T-cell (primary cell): ENCODE data around the gene GOLGA6L10. TPM values are rescaled to one million over a fixed set of nuclear protein-coding genes. Genes with fewer than 3 reads are reported as not detected.
"Not testable (repeated sequence)": the region's sequence is repeated elsewhere in the genome, so short reads cannot be mapped to it uniquely, and the experiment has no call there.

Experiments used
- ATAC-seq, 4 experiments: fragments of 200-7000 bp in 3 of 4; fragments of 150-1000 bp in 1 of 4; cut with Tn5 transposase; replicated peaks in 1 of 4; 1 replicate in 3 of 4; 2 replicates in 1 of 4; pipeline ENCODE4 v1.10.0; 2021; ENCODE audit warnings: moderate library complexity in 3 of 4, mild to moderate bottlenecking in 2 of 4, moderate number of reproducible peaks in 1 of 4
- CTCF ChIA-PET, 2 donors: fragments of 300-600 bp; sonication (Branson Sonifier 250); formaldehyde crosslinking; loops; one replicate each; lab custom pipeline; 2022; ENCODE audit warnings: antibody characterized with exemption in 2 of 2; lab: Charles Lee
- POLR2A ChIA-PET, 2 donors: fragments of 300-600 bp; sonication (Branson Sonifier 250); formaldehyde crosslinking; loops; one replicate each; lab custom pipeline; 2022; ENCODE audit warnings: antibody characterized with exemption in 2 of 2; lab: Charles Lee
- DNase-seq, 35 experiments: peaks; one replicate each; pipeline versions ENCODE4 v3.0.0 to v3.0.0-alpha.2; 2013 to 2023
- H3K27ac ChIP-seq: one replicate; pipeline ENCODE4 v1.5.1; 2013; ENCODE audit warnings: low read length
- H3K27me3 ChIP-seq, 2 experiments: replicated peaks in 1 of 2; 1 replicate in 1 of 2; 2 replicates in 1 of 2; pipeline versions ENCODE4 v1.6.1 to v1.7.0; 2013; ENCODE audit warnings: low read length in 1 of 2, mixed read lengths in 1 of 2; ENCODE audit not compliant: control insufficient read depth in 2 of 2, insufficient read depth in 2 of 2; ENCODE audit errors: extremely low read depth in 1 of 2
- H3K36me3 ChIP-seq, 2 donors: 1 replicate in 1 of 2; 2 replicates in 1 of 2; pipeline versions ENCODE4 v1.6.1 to v1.7.0; 2013; ENCODE audit warnings: low read length in 1 of 2; ENCODE audit not compliant: control insufficient read depth in 2 of 2, insufficient read depth in 1 of 2; ENCODE audit errors: extremely low read depth in 1 of 2
- H3K4me1 ChIP-seq, 2 experiments: 1 replicate in 1 of 2; 2 replicates in 1 of 2; pipeline versions ENCODE4 v1.6.1 to v1.7.0; 2013; ENCODE audit warnings: low read length in 2 of 2, mixed read lengths in 1 of 2; ENCODE audit not compliant: insufficient read depth in 2 of 2, control insufficient read depth in 1 of 2; ENCODE audit errors: extremely low read depth in 1 of 2
- H3K4me3 ChIP-seq, 2 donors: 1 replicate in 1 of 2; 2 replicates in 1 of 2; pipeline versions ENCODE4 v1.5.1 to v1.7.0; 2013; ENCODE audit warnings: mild to moderate bottlenecking in 2 of 2, low read length in 1 of 2, moderate library complexity in 1 of 2; ENCODE audit not compliant: control insufficient read depth in 1 of 2; ENCODE audit errors: extremely low read depth in 1 of 2
- H3K9me3 ChIP-seq: 2 replicates; pipeline ENCODE4 v1.7.0; 2013
- H3K27ac Mint-ChIP-seq, 2 donors: one replicate each; pipeline ENCODE4 v1.8.0; 2020 to 2021; ENCODE audit warnings: mild to moderate bottlenecking in 2 of 2, mixed read lengths in 2 of 2
- H3K27me3 Mint-ChIP-seq, 2 donors: one replicate each; pipeline ENCODE4 v1.8.0; 2021 to 2022; ENCODE audit warnings: mixed read lengths in 2 of 2
- H3K36me3 Mint-ChIP-seq: one replicate; pipeline ENCODE4 v1.8.0; 2021; ENCODE audit warnings: mixed read lengths
- H3K4me1 Mint-ChIP-seq, 3 donors: one replicate each; pipeline ENCODE4 v1.8.0; 2020 to 2022; ENCODE audit warnings: mixed read lengths in 3 of 3, mild to moderate bottlenecking in 1 of 3
- H3K4me3 Mint-ChIP-seq, 3 donors: one replicate each; pipeline ENCODE4 v1.8.0; 2020 to 2022; ENCODE audit warnings: mild to moderate bottlenecking in 3 of 3, mixed read lengths in 3 of 3, moderate library complexity in 3 of 3
- H3K9me3 Mint-ChIP-seq, 3 donors: one replicate each; pipeline ENCODE4 v1.8.0; 2020 to 2022; ENCODE audit warnings: mixed read lengths in 3 of 3
- WGBS: methylation state at CpG from one replicate; pipeline ENCODE4 v1.1.5; 2013; ENCODE audit warnings: missing lambda C conversion rate; ENCODE audit not compliant: insufficient coverage; 5-methylcytosine and 5-hydroxymethylcytosine counted together
- total RNA-seq, 35 experiments: library from RNA in 6 of 35; stranded (reverse) in 6 of 35; fragments of 120-200 nt in 1 of 35; gene quantifications; one replicate each; pipeline versions ENCODE4 v1.2.1 to v1.2.4 and lab custom pipeline; 2013 to 2026

The GOLGA6L10 gene
- total RNA-seq, 5 donors from 2014 or later (not counting 1 experiment from before 2014, with no cell fraction given): 0.72 to 3.0 (median 2.1) TPM

DNA sequence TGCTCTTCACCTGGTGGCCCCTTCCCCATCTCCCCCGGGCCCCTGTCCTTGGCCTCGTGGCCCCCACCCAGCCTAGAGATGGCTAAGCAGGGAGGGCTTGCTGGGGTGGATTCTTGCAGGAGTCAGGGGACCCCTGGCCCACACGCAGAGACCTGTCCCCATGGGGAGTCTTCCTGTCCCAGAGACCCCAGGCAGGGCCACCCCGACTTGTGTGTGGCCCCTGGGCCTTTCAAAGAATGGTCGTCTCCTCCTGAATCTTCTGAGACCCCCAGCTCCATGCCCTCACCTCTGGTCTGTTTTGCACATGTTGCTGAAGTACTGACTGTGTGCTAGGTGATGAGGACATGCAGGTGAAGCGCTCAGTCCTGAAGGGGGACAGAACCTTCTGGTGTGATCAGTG is 28.4 kb downstream of the GOLGA6L10 start:
- H3K36me3 Mint-ChIP-seq, DNase-seq, H3K4me3 ChIP-seq, H3K9me3 Mint-ChIP-seq, H3K27me3 Mint-ChIP-seq, POLR2A ChIA-PET, H3K36me3 ChIP-seq, H3K27me3 ChIP-seq, H3K27ac Mint-ChIP-seq, H3K4me3 Mint-ChIP-seq, H3K4me1 ChIP-seq, H3K27ac ChIP-seq, H3K9me3 ChIP-seq, H3K4me1 Mint-ChIP-seq, ATAC-seq, CTCF ChIA-PET: not testable (repeated sequence)
- no CpG with 5 or more reads among the region's 6 CpGs for WGBS

- H3K9me3 Mint-ChIP-seq, ATAC-seq, H3K36me3 ChIP-seq, H3K4me3 ChIP-seq, CTCF ChIA-PET, H3K4me1 Mint-ChIP-seq, DNase-seq, H3K27me3 ChIP-seq, H3K9me3 ChIP-seq, H3K4me3 Mint-ChIP-seq, H3K4me1 ChIP-seq, POLR2A ChIA-PET, H3K27me3 Mint-ChIP-seq, H3K27ac Mint-ChIP-seq, H3K27ac ChIP-seq, H3K36me3 Mint-ChIP-seq: not testable (repeated sequence)
- 70% methylated on average over 2 of the region's 19 CpGs for WGBS
These were observed 29.6 kb downstream of the GOLGA6L10 start for GRCh38 chr15:82319522-82320278.

GRCh38 chr15:82318281-82318680 is 31.0 kb downstream of the GOLGA6L10 start:
- DNase-seq, H3K27me3 ChIP-seq, H3K27ac Mint-ChIP-seq, ATAC-seq, H3K9me3 ChIP-seq, POLR2A ChIA-PET, CTCF ChIA-PET, H3K36me3 Mint-ChIP-seq, H3K4me1 ChIP-seq, H3K27ac ChIP-seq, H3K4me1 Mint-ChIP-seq, H3K9me3 Mint-ChIP-seq, H3K4me3 ChIP-seq, H3K4me3 Mint-ChIP-seq, H3K36me3 ChIP-seq, H3K27me3 Mint-ChIP-seq: not testable (repeated sequence)
- 78% methylated on average over 6 of the region's 8 CpGs for WGBS

DNA sequence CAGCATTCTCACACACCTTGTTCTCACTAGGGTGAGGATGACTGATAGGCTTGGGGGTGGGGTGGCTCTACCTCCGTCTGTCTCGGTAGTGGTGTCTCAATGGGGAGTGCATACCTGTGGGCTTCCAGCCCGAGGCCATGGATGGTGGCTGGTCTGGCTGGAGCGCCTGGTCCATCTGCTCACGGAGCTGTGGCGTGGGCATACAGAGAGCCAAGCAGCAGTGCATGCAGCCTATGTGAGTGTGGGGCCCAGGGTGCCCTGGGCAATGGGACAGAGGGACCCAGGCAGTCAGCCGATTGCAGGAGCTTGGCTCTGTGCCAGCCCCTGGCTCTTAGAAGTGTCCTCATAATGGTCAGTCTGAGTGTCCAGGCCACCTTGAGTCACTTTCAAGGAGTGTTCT is 31.8 kb downstream of the GOLGA6L10 start:
- H3K27me3 ChIP-seq, H3K9me3 ChIP-seq, H3K4me1 Mint-ChIP-seq, H3K4me3 ChIP-seq, H3K27me3 Mint-ChIP-seq, H3K36me3 Mint-ChIP-seq, POLR2A ChIA-PET, H3K9me3 Mint-ChIP-seq, ATAC-seq, DNase-seq, H3K36me3 ChIP-seq, H3K4me1 ChIP-seq, CTCF ChIA-PET, H3K27ac Mint-ChIP-seq, H3K27ac ChIP-seq, H3K4me3 Mint-ChIP-seq: not testable (repeated sequence)
- 84% methylated on average over 7 of the region's 7 CpGs for WGBS

- H3K9me3 ChIP-seq: no peaks in the 10 kb centered on the region
- H3K4me1 ChIP-seq: no peaks in the 10 kb centered on the region
- Mint-ChIP-seq H3K27ac (no peak overlapping the region), H3K4me3 (no peak overlapping the region), H3K27me3 (no peaks in the 10 kb centered on the region), H3K9me3 (no peaks in the 10 kb centered on the region), H3K4me1 (no peaks in the 10 kb centered on the region), H3K36me3 (no peaks in the 10 kb centered on the region)
- WGBS: 90% methylated on average over 3 of the region's 12 CpGs
- CTCF ChIA-PET: no interaction called here
- H3K4me3 ChIP-seq: no peak overlapping the region
- no peak for DNase-seq
- no peaks in the 10 kb centered on the region for H3K36me3 ChIP-seq
- no peak for ATAC-seq
- no peak overlapping the region for H3K27ac ChIP-seq
- peaks cover 0 to 4% of the 10 kb centered on the region in 2 experiments for H3K27me3 ChIP-seq
- POLR2A ChIA-PET: no interaction called here
These were observed 32.2 kb downstream of the GOLGA6L10 start for GRCh38 chr15:82317091-82317489.

DNA sequence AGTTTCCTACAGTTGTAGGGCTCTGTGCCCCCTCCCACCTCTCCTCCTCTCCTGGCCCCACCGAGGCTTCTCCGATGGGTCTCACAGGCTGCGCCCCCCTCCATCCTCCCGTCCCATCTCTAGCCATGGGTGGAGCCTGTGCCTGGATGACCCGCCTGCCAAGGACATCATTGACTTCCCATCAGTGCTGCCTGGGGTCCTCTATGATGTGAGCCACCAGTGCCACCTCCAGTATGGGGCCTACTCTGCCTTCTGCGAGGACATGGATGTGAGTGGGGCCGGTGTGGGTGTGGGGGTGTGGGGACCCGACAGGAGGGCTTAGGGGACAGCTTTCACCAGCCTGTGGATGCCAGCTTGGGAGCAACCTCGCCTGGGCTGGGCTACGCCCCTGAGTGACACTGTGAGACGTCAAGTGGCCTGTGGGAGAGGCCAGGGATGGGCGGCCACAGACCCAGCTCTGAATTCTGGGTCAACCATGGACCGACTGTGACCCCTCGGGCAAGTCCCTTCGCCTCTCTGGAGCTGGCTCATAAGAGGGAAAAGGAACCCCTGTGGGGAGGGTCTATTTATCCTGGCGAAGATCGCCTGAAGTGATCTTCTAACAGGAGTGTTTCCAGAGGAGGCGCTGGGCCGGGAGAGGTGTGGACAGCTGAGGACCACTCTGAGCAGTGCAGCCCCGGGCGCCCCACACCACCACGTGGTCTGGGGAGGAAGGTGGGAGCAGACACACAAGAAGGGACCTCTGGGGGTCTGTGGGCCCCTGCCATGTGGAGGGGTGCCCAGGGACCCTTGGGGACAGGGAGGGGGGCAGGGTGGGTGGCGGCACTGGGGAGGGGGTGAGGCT is 32.8 kb downstream of the GOLGA6L10 start:
- H3K27me3 ChIP-seq, H3K36me3 Mint-ChIP-seq, DNase-seq, POLR2A ChIA-PET, H3K4me3 Mint-ChIP-seq, H3K9me3 Mint-ChIP-seq, H3K9me3 ChIP-seq, H3K27ac Mint-ChIP-seq, ATAC-seq, H3K27ac ChIP-seq, H3K4me1 Mint-ChIP-seq, H3K36me3 ChIP-seq, H3K27me3 Mint-ChIP-seq, H3K4me3 ChIP-seq, H3K4me1 ChIP-seq: not testable (repeated sequence)
- CTCF ChIA-PET: interaction anchor here in 1 of 2 donors (0.5 kb wide), 1 partner anchor 47 kb away, joined by 4 read pairs; no protein-coding TSS in a partner anchor
- 85% methylated on average over 18 of the region's 23 CpGs for WGBS
